ENCODE data around the gene CTNND2. TPM values are rescaled to one million over a fixed set of nuclear protein-coding genes. Genes with fewer than 3 reads are reported as not detected.

Gene CTNND2
- total RNA-seq, 2 donors from 2014 or later = not detected

GRCh38 chr5:11130131-11130530 lies 774.1 kb downstream of the CTNND2 start:
- Histone ChIP-seq H3K36me3 (no peaks in the 10 kb centered on the region), H3K4me3 (no peak overlapping the region), H3K27me3 (replicated peaks; ENCODE audit: insufficient read depth) (no peaks in the 10 kb centered on the region), H3K27ac (no peak overlapping the region), H3K4me1 (ENCODE audit: control insufficient read depth in 1 of 2, low read depth in 2 of 2) (no peaks in the 10 kb centered on the region), H3K9me3 (no peaks in the 10 kb centered on the region)
- DNase-seq (ENCODE audit: low spot score) (no peak), ATAC-seq (ENCODE audit: insufficient number of reproducible peaks, low FRiP score, low read depth) (no peak)
- TF ChIP-seq, protein P1, sequence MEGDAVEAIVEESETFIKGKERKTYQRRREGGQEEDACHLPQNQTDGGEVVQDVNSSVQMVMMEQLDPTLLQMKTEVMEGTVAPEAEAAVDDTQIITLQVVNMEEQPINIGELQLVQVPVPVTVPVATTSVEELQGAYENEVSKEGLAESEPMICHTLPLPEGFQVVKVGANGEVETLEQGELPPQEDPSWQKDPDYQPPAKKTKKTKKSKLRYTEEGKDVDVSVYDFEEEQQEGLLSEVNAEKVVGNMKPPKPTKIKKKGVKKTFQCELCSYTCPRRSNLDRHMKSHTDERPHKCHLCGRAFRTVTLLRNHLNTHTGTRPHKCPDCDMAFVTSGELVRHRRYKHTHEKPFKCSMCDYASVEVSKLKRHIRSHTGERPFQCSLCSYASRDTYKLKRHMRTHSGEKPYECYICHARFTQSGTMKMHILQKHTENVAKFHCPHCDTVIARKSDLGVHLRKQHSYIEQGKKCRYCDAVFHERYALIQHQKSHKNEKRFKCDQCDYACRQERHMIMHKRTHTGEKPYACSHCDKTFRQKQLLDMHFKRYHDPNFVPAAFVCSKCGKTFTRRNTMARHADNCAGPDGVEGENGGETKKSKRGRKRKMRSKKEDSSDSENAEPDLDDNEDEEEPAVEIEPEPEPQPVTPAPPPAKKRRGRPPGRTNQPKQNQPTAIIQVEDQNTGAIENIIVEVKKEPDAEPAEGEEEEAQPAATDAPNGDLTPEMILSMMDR (IDR thresholded peaks at IDR 0.05) = no peak

- no peaks in the 10 kb centered on the region for H3K36me3 ChIP-seq
- ATAC-seq (ENCODE audit: insufficient number of reproducible peaks, low FRiP score, low read depth) (no peak), DNase-seq (ENCODE audit: low spot score) (no peak)
- no peak overlapping the region for H3K4me3 ChIP-seq
- H3K27ac ChIP-seq = no peak overlapping the region
- no peaks in the 10 kb centered on the region for H3K27me3 ChIP-seq (replicated peaks; ENCODE audit: insufficient read depth)
- no peaks in the 10 kb centered on the region for H3K4me1 ChIP-seq (ENCODE audit: control insufficient read depth in 1 of 2, low read depth in 2 of 2)
- no peaks in the 10 kb centered on the region for H3K9me3 ChIP-seq
- TF ChIP-seq, protein P1 (IDR thresholded peaks at IDR 0.05) = no peak
Measured at GRCh38 chr5:11128021-11128420, 776.2 kb downstream of the CTNND2 start.

GRCh38 chr5:11126844-11127243 lies 777.4 kb downstream of the CTNND2 start:
- Histone ChIP-seq H3K27me3 (replicated peaks; ENCODE audit: insufficient read depth) (no peaks in the 10 kb centered on the region), H3K4me1 (ENCODE audit: control insufficient read depth in 1 of 2, low read depth in 2 of 2) (no peaks in the 10 kb centered on the region), H3K27ac (no peak overlapping the region), H3K4me3 (no peak overlapping the region), H3K9me3 (no peaks in the 10 kb centered on the region), H3K36me3 (no peaks in the 10 kb centered on the region)
- ATAC-seq (ENCODE audit: insufficient number of reproducible peaks, low FRiP score, low read depth) = no peak
- TF ChIP-seq, protein P1 (IDR thresholded peaks at IDR 0.05) = no peak
- no peak for DNase-seq (ENCODE audit: low spot score)

- ATAC-seq (ENCODE audit: insufficient number of reproducible peaks, low FRiP score, low read depth) (no peak), DNase-seq (ENCODE audit: low spot score) (no peak)
- Histone ChIP-seq H3K36me3 (no peaks in the 10 kb centered on the region), H3K9me3 (no peaks in the 10 kb centered on the region), H3K4me3 (no peak overlapping the region), H3K4me1 (ENCODE audit: control insufficient read depth in 1 of 2, low read depth in 2 of 2) (no peaks in the 10 kb centered on the region), H3K27me3 (replicated peaks; ENCODE audit: insufficient read depth) (no peaks in the 10 kb centered on the region), H3K27ac (no peak overlapping the region)
- TF ChIP-seq, protein P1 (IDR thresholded peaks at IDR 0.05) = no peak
Measured at GRCh38 chr5:11121885-11122284, 782.4 kb downstream of the CTNND2 start.

GRCh38 chr5:11110128-11110527 lies 794.1 kb downstream of the CTNND2 start:
- Histone ChIP-seq H3K36me3 (no peaks in the 10 kb centered on the region), H3K4me1 (ENCODE audit: control insufficient read depth in 1 of 2, low read depth in 2 of 2) (no peaks in the 10 kb centered on the region), H3K9me3 (no peaks in the 10 kb centered on the region), H3K27me3 (replicated peaks; ENCODE audit: insufficient read depth) (no peaks in the 10 kb centered on the region), H3K27ac (no peak overlapping the region), H3K4me3 (no peak overlapping the region)
- TF ChIP-seq, protein P1 (IDR thresholded peaks at IDR 0.05) = no peak
- ATAC-seq (ENCODE audit: insufficient number of reproducible peaks, low FRiP score, low read depth) = no peak
- DNase-seq (ENCODE audit: low spot score) = no peak

Measured in thoracic aorta (tissue), 2 donors.